GM12801 (cell line): Measurements from ENCODE around the gene HIPK1.

Experiments used
- CTCF ChIP-seq: IDR thresholded peaks from one replicate; pipeline ENCODE4 v1.5.1; 2011; ENCODE audit warnings: control low read depth; ENCODE audit not compliant: insufficient read length; ENCODE audit errors: extremely low read depth

HIPK1 gene

DNA sequence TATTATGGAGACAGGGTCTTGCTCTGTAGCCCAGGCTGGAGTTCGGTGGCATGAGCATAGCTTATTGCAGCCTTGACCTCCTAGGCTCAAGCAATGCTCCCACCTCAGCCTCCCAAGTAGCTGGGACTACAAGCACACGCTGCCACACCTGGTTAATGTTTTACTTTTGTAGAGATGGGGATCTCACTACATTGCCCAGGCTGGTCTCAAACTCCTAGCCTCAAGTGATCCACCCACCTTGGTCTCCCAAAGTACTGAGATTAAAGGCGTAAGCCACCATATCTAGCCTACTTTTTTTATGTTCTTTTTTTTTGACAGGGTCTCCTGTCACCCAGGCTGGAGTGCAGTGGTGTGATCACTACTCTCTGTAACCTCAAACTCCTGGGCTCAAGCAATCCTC lies 35.9 kb upstream of the HIPK1 start:
- TF ChIP-seq CTCF: no peak

- no peak for TF ChIP-seq CTCF
These were observed 34.0 kb upstream of the HIPK1 start for GRCh38 chr1:113895098-113895497.

DNA sequence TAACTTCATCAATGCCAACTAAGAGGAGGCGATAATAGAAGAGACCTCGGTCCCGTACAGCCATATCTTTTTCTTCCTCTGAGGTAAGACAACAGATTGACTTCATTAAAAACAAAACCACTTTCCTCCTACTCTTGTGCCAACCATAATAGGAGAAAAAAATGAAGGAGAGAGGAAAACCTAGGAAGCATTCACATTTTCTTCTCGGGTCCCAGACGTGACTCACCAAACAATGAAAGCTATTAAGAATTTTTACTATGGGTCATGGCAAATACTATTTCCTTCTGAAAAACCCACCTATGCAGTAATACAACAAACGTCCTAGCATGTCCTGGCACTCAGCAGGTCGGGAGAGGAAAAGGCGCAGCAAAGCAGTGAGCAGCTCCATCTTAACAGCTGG lies 33.2 kb upstream of the HIPK1 start:
- TF ChIP-seq CTCF: no peak

DNA sequence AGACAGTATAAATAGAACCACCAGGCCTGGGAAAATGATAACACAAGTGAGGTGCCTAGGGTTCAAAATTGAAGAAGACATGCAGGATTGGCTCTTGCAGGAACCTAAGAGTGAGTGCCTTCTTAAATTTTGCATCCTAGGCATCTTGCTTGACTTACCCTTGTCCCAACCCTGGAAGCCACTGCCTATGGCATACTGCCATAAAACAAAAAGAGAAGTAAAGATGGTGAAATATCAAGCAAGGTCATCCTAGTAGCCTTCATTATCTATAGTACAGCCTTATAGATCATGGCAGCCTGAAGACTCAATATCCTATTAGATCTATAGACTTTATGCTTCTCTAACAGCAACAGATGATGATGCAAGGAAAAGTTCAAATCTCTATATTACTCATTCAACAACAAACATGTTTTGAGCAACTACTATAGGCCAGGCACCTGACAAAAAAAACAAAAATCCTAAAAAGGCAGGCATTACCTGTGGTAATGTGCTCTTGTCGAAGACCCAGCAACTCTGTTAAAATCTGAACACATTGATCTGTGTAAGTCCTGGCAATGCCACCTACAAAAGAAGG lies 30.8 kb upstream of the HIPK1 start:
- TF ChIP-seq CTCF: no peak

GRCh38 chr1:113899111-113899510 lies 30.0 kb upstream of the HIPK1 start:
- TF ChIP-seq CTCF: no peak

DNA sequence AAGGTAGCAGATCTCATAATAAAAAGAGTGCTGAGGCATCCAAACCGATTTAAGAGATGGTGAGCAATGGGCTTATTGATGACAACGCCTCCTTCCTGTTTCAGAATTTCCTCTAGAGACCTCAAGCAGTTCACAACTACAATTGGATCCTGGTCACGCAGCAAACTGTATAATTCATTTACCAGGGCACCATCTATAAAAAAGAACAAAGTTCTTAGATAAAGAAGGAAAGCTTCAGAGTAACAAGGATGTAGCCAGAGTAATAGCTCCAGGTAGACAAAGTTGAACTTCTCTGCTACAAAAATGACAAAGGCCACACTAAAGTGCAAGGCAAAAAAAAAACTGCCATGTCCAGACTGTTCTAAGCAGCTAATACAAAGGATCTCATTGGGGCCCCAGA lies 27.9 kb upstream of the HIPK1 start:
- no peak for TF ChIP-seq CTCF

DNA sequence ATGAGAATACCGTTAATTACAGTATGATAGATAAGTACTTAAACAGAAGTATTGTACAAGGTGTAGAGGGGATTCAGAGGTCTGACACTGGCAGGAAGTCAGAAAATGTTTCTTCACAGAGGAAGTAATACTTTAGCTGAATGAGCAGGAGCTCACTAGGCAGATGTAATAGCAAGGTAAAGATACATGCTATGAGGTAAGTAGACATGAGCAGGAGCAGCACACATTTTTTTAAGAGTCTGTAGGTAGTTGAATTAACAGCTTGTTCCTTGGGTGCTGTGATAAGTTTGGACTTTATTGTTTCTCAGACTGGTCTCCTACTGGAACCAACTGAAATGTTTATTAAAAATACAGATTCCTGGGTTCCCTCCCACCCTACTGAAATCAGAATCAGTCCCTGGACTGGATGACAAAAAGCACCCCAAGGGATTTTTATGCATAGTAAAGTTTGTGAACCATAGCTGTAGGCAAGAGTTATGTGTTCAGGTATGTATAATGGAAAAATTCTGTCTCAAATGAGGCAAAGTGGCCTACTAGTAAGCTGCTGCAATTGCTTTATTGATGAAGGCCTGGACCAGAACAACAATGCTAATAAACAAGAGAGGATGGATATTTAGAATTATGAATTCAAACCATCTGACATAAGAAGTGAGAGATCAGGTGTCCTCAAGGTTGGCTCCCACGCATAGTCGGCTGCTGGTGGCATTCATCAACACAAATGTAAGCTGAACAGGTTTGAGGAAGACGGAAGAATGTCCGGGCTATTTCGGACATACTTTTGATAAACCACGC lies 25.4 kb upstream of the HIPK1 start:
- TF ChIP-seq CTCF: no peak

GRCh38 chr1:113904293-113904673 lies 24.8 kb upstream of the HIPK1 start:
- no peak for TF ChIP-seq CTCF
